HCT116 (cell line): ENCODE data around the gene NHSL2. TPM values are rescaled to one million over a fixed set of nuclear protein-coding genes. Genes with fewer than 3 reads are reported as not detected.

Experiments used
- ATAC-seq: fragments of 200-7000 bp; cut with Tn5 transposase; 2 replicates; pipeline ENCODE4 v1.9.1; 2020; ENCODE audit warnings: mild to moderate bottlenecking, moderate library complexity
- BruUV-seq: library from RNA; stranded (reverse); fragments of 400-500 nt; replicated peaks from 2 replicates; lab custom pipeline; 2021; lab: Mats Ljungman, UMichigan
- CTCF ChIA-PET: fragments of 300-600 bp; sonication (Branson Sonifier 250); formaldehyde crosslinking; loops from one replicate; lab custom pipeline; 2021; ENCODE audit warnings: antibody characterized with exemption; lab: Charles Lee
- POLR2A ChIA-PET: fragments of 300-600, 350-600 bp; sonication (Branson Sonifier 250); formaldehyde crosslinking; loops from one replicate; lab custom pipeline; 2021; ENCODE audit warnings: antibody characterized with exemption; lab: Charles Lee
- RAD21 ChIA-PET, 2 experiments: fragments of 300-600 bp; sonication (Branson Sonifier 250); formaldehyde crosslinking; loops; one replicate each; lab custom pipeline; 2023; ENCODE audit warnings: low total read pairs in 2 of 2; ENCODE audit not compliant: uncharacterized antibody in 2 of 2, unreplicated experiment in 2 of 2, low non-redundant PET in 1 of 2; lab: Charles Lee
- DNase-seq: peaks from one replicate; pipeline ENCODE4 v3.0.0-alpha.2; 2010; ENCODE audit warnings: low read depth, low spot score
- H2AFZ ChIP-seq: fragments of 200-600 bp; shearing (Covaris generic), sonication (generic); 2 replicates; pipeline ENCODE4 v1.6.1; 2017; ENCODE audit warnings: low read depth, mixed run types, mixed read lengths, antibody characterized with exemption, low read length; ENCODE audit not compliant: poor library complexity, severe bottlenecking
- H3K27ac ChIP-seq: 2 replicates; pipeline ENCODE4 v1.5.1; 2012; ENCODE audit warnings: low read depth, low read length
- H3K27me3 ChIP-seq: fragments of 200-600 bp; sonication (generic); 2 replicates; pipeline ENCODE4 v1.6.1; 2016; ENCODE audit warnings: mixed run types, low read length, mixed read lengths; ENCODE audit not compliant: insufficient read depth
- H3K36me3 ChIP-seq, 2 experiments: fragments of 200-500 bp in 1 of 2; fragments of 200-600 bp in 1 of 2; sonication (Bioruptor generic) in 1 of 2; sonication (generic) in 1 of 2; 2 replicates each; pipeline versions ENCODE4 v1.5.1 to v1.6.1; 2014 to 2016; ENCODE audit warnings: low read length in 2 of 2, inconsistent platforms in 1 of 2, mixed read lengths in 1 of 2, mixed run types in 1 of 2; ENCODE audit not compliant: insufficient read depth in 2 of 2, control insufficient read depth in 1 of 2
- H3K4me1 ChIP-seq, 2 experiments: fragments of 200-600 bp in 1 of 2; sonication (generic) in 1 of 2; 2 replicates each; pipeline versions ENCODE4 v1.5.1 to v1.6.1; 2012 to 2017; ENCODE audit warnings: low read length in 2 of 2, inconsistent platforms in 1 of 2, mild to moderate bottlenecking in 1 of 2, mixed read lengths in 1 of 2, mixed run types in 1 of 2, moderate library complexity in 1 of 2; ENCODE audit not compliant: insufficient read depth in 2 of 2, control insufficient read depth in 1 of 2
- H3K4me2 ChIP-seq: fragments of 200-600 bp; sonication (generic); 2 replicates; pipeline ENCODE4 v1.6.1; 2017; ENCODE audit warnings: mixed run types, low read length, mixed read lengths
- H3K4me3 ChIP-seq, 2 experiments: fragments of 200-600 bp in 1 of 2; sonication (generic) in 1 of 2; replicated peaks in 1 of 2; 2 replicates each; pipeline ENCODE4 v1.5.1; 2011 to 2016; ENCODE audit warnings: low read length in 2 of 2, control low read depth in 1 of 2, low read depth in 1 of 2, mild to moderate bottlenecking in 1 of 2, mixed read lengths in 1 of 2, mixed run types in 1 of 2
- H3K79me2 ChIP-seq: fragments of 200-600 bp; sonication (generic); 2 replicates; pipeline ENCODE4 v1.6.1; 2017; ENCODE audit warnings: mild to moderate bottlenecking, mixed run types, low read length, moderate library complexity, mixed read lengths; ENCODE audit not compliant: insufficient read depth
- H3K9ac ChIP-seq: fragments of 200-600 bp; sonication (generic); 2 replicates; pipeline ENCODE4 v1.6.1; 2016; ENCODE audit warnings: low read length, mixed read lengths
- H3K9me2 ChIP-seq: fragments of 200-600 bp; sonication (generic), shearing (Covaris generic); 2 replicates; pipeline ENCODE4 v1.6.1; 2017; ENCODE audit warnings: mixed run types, mild to moderate bottlenecking, moderate library complexity; ENCODE audit not compliant: insufficient read depth
- H3K9me3 ChIP-seq, 2 experiments: fragments of 200-500 bp in 1 of 2; fragments of 200-600 bp in 1 of 2; sonication (Bioruptor generic) in 1 of 2; sonication (generic) in 1 of 2; 2 replicates each; pipeline ENCODE4 v1.6.1; 2014 to 2017; ENCODE audit warnings: low read length in 2 of 2, mixed read lengths in 2 of 2, inconsistent platforms in 1 of 2, low read depth in 1 of 2, mild to moderate bottlenecking in 1 of 2, mixed run types in 1 of 2, moderate library complexity in 1 of 2; ENCODE audit not compliant: control insufficient read depth in 1 of 2, insufficient read depth in 1 of 2
- H4K20me1 ChIP-seq: fragments of 200-600 bp; sonication (generic), shearing (Covaris generic); 2 replicates; pipeline ENCODE4 v1.6.1; 2017; ENCODE audit warnings: mixed run types, mild to moderate bottlenecking, moderate library complexity; ENCODE audit not compliant: insufficient read depth
- CEBPB ChIP-seq: IDR thresholded peaks from 2 replicates; pipeline ENCODE4 v1.6.1; 2012; ENCODE audit warnings: low read depth
- EGR1 ChIP-seq: IDR thresholded peaks from 2 replicates; pipeline ENCODE4 v1.6.1; 2012; ENCODE audit warnings: low read depth
- ELF1 ChIP-seq: IDR thresholded peaks from 2 replicates; pipeline ENCODE4 v1.6.1; 2012; ENCODE audit warnings: low read depth, borderline replicate concordance
- EZH2 ChIP-seq: fragments of 200-600 bp; sonication (generic); IDR thresholded peaks from 2 replicates; pipeline ENCODE4 v1.6.1; 2017; ENCODE audit warnings: antibody characterized with exemption, mixed run types
- FOSL1 ChIP-seq: IDR thresholded peaks from 2 replicates; pipeline ENCODE4 v1.6.1; 2012; ENCODE audit warnings: low read depth
- MAX ChIP-seq: IDR thresholded peaks from 2 replicates; pipeline ENCODE4 v1.6.1; 2012
- POLR2A ChIP-seq: IDR thresholded peaks from 2 replicates; pipeline ENCODE4 v1.7.0; 2011; ENCODE audit warnings: borderline replicate concordance; ENCODE audit not compliant: insufficient read depth, insufficient read length; ENCODE audit errors: extremely low read depth
- RAD21 ChIP-seq: IDR thresholded peaks from 2 replicates; pipeline ENCODE4 v1.6.1; 2012; ENCODE audit warnings: low read depth, mild to moderate bottlenecking
- SIN3A ChIP-seq: IDR thresholded peaks from 2 replicates; pipeline ENCODE4 v1.6.1; 2012; ENCODE audit warnings: low read depth
- TCF7L2 ChIP-seq: IDR thresholded peaks from 2 replicates; pipeline ENCODE4 v1.7.0; 2011; ENCODE audit warnings: borderline replicate concordance, inconsistent platforms; ENCODE audit not compliant: insufficient read depth, insufficient read length; ENCODE audit errors: extremely low read depth
- ZFX ChIP-seq: fragments of 450-650 bp; IDR thresholded peaks from 2 replicates; pipeline ENCODE4 v1.6.1; 2017
- intact Hi-C: fragments of 100-400 bp; cut with micrococcal nuclease; formaldehyde crosslinking; loops from 2 replicates; pipeline ENCODE4 v1.10.0; 2022
- total RNA-seq: library from RNA; stranded (reverse); gene quantifications from one replicate; pipeline ENCODE4 v1.2.1, GENCODE V29; 2021; ENCODE audit not compliant: unreplicated experiment
- TF ChIP-seq, protein P1 (sequence below), 3 experiments: fragments of 200-600 bp in 1 of 3; sonication (generic) in 1 of 3; IDR thresholded peaks in 2 of 3; conservative IDR thresholded peaks in 1 of 3; 2 replicates each; pipeline ENCODE4 v1.5.1; 2012 to 2017; ENCODE audit warnings: low read depth in 2 of 3, low read length in 2 of 3, antibody characterized with exemption in 1 of 3, borderline replicate concordance in 1 of 3, control low read depth in 1 of 3, mild to moderate bottlenecking in 1 of 3, mixed read lengths in 1 of 3, mixed run types in 1 of 3, moderate library complexity in 1 of 3; ENCODE audit not compliant: insufficient read depth in 1 of 3

Gene NHSL2
- total RNA-seq, 1 experiment from 2014 or later: 0.22 TPM

- no TSS peak for BruUV-seq
- no peaks in the 10 kb centered on the region for H3K9me3 ChIP-seq
- no peak for ATAC-seq
- no peak overlapping the region for H3K9ac ChIP-seq
- POLR2A ChIA-PET: no interaction called here
- H3K27me3 ChIP-seq: no peaks in the 10 kb centered on the region
- H3K9me2 ChIP-seq: no peaks in the 10 kb centered on the region
- H3K27ac ChIP-seq: no peak overlapping the region
- CTCF ChIA-PET: no interaction called here
- TF ChIP-seq EZH2 (no peak), ZFX (no peak), TCF7L2 (no peak), MAX (no peak), FOSL1 (no peak), CEBPB (no peak), EGR1 (no peak), POLR2A (no peak), RAD21 (no peak), ELF1 (no peak), SIN3A (no peak)
- TF ChIP-seq, protein P1, sequence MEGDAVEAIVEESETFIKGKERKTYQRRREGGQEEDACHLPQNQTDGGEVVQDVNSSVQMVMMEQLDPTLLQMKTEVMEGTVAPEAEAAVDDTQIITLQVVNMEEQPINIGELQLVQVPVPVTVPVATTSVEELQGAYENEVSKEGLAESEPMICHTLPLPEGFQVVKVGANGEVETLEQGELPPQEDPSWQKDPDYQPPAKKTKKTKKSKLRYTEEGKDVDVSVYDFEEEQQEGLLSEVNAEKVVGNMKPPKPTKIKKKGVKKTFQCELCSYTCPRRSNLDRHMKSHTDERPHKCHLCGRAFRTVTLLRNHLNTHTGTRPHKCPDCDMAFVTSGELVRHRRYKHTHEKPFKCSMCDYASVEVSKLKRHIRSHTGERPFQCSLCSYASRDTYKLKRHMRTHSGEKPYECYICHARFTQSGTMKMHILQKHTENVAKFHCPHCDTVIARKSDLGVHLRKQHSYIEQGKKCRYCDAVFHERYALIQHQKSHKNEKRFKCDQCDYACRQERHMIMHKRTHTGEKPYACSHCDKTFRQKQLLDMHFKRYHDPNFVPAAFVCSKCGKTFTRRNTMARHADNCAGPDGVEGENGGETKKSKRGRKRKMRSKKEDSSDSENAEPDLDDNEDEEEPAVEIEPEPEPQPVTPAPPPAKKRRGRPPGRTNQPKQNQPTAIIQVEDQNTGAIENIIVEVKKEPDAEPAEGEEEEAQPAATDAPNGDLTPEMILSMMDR (IDR thresholded peaks at IDR 0.05 in 2 of 3, conservative IDR thresholded peaks at IDR 0.05 in 1 of 3; ENCODE audit: borderline replicate concordance in 1 of 3, insufficient read depth in 1 of 3, low read depth in 2 of 3, low read length in 2 of 3): no peak
- DNase-seq: no peak
- no peaks in the 10 kb centered on the region for H3K79me2 ChIP-seq
- no peak overlapping the region for H2AFZ ChIP-seq
- H3K4me2 ChIP-seq: no peak overlapping the region
- intact Hi-C loops: no loop called here
- no peak overlapping the region for H3K4me3 ChIP-seq
- H3K4me1 ChIP-seq: no peaks in the 10 kb centered on the region
- no peaks in the 10 kb centered on the region for H3K36me3 ChIP-seq
- H4K20me1 ChIP-seq: no peaks in the 10 kb centered on the region
- RAD21 ChIA-PET: no interaction called here
Measured at GRCh38 chrX:71941145-71941544, 30.5 kb downstream of the NHSL2 start.
